Adipocyte (in vitro differentiated cells): Measurements from ENCODE around the gene KCNJ10.

Source experiments
- DNase-seq: peaks from one replicate; pipeline ENCODE4 v3.0.0-alpha.2; 2015; ENCODE audit warnings: low read depth
- H3K27me3 ChIP-seq: replicated peaks from 2 replicates; pipeline ENCODE4 v1.7.0; 2013; ENCODE audit warnings: mild to moderate bottlenecking, low read length, moderate library complexity; ENCODE audit not compliant: control insufficient read depth, insufficient read depth
- H3K36me3 ChIP-seq: 2 replicates; pipeline ENCODE4 v1.7.0; 2013; ENCODE audit warnings: low read length, mild to moderate bottlenecking, moderate library complexity; ENCODE audit not compliant: control insufficient read depth, insufficient read depth, severe bottlenecking
- H3K4me1 ChIP-seq: 2 replicates; pipeline ENCODE4 v1.7.0; 2013; ENCODE audit warnings: mild to moderate bottlenecking, low read length, moderate library complexity; ENCODE audit not compliant: control insufficient read depth, insufficient read depth
- H3K4me3 ChIP-seq: 2 replicates; pipeline ENCODE4 v1.7.0; 2013; ENCODE audit warnings: mild to moderate bottlenecking, low read length, moderate library complexity
- H3K9ac ChIP-seq: 2 replicates; pipeline ENCODE4 v1.7.0; 2013; ENCODE audit warnings: mild to moderate bottlenecking, low read length, moderate library complexity
- H3K9me3 ChIP-seq: 2 replicates; pipeline ENCODE4 v1.7.0; 2013; ENCODE audit warnings: mild to moderate bottlenecking, low read length, moderate library complexity; ENCODE audit not compliant: control insufficient read depth

The KCNJ10 gene

DNA sequence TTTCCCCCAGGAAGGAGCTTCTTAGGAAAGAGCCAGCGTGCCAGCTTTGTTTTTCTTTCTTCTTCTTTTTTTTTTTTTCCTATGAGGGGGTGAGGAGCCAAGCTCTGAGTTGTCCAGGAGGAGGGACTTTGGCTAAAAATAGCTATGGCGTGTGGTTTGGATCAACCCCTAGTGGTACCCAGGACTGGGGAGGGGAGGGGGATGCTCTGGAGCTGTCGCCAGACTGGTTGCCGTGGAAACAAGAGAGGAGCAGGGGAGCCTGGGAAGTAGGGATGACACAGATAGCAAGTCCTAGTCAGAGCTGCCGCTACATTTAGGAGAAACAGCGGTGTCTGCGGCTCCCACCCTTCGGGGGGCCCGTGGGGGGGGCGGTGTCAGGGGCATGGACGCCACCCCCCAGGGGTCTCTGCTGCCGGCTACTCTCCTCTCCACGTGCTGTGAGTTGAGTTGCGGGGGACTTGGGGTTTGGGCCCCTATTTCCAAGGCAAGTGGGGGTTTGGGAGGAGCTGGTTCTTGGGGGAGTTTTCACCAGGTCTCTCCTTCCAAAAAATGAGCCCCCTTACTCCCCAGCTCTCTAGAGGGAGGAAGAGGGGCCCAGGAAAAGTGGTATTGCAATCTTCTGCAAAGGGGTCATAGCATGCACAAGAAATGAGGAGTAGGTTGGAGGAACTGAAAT is 11.4 kb upstream of the KCNJ10 start, which contains the start of gene KCNJ9:
Gene KCNJ9 (plus strand): TSS at position 278 of the 676 bp plus-strand sequence. CDS start 2,493 bp downstream, outside the sequence.
- Histone ChIP-seq H3K4me3 (no peak within 1 kb of the TSS), H3K9ac (no peak within 1 kb of the TSS), H3K27me3 (peaks cover 63% of the 10 kb centered on the region), H3K9me3 (no peaks in the 10 kb centered on the region), H3K36me3 (no peaks in the 10 kb centered on the region), H3K4me1 (no peaks in the 10 kb centered on the region)
- peak; percentile 34 for DNase-seq

- Histone ChIP-seq H3K9ac (no peak overlapping the region), H3K4me3 (no peak overlapping the region), H3K9me3 (no peaks in the 10 kb centered on the region), H3K27me3 (peaks cover 66% of the 10 kb centered on the region), H3K36me3 (no peaks in the 10 kb centered on the region), H3K4me1 (no peaks in the 10 kb centered on the region)
- no peak for DNase-seq
These were observed 10.6 kb upstream of the KCNJ10 start for GRCh38 chr1:160080381-160081100.

GRCh38 chr1:160079448-160079847 is 9.5 kb upstream of the KCNJ10 start:
- DNase-seq = no peak
- Histone ChIP-seq H3K4me3 (no peak overlapping the region), H3K27me3 (peaks cover 76% of the 10 kb centered on the region), H3K36me3 (no peaks in the 10 kb centered on the region), H3K4me1 (no peaks in the 10 kb centered on the region), H3K9me3 (no peaks in the 10 kb centered on the region), H3K9ac (no peak overlapping the region)

DNA sequence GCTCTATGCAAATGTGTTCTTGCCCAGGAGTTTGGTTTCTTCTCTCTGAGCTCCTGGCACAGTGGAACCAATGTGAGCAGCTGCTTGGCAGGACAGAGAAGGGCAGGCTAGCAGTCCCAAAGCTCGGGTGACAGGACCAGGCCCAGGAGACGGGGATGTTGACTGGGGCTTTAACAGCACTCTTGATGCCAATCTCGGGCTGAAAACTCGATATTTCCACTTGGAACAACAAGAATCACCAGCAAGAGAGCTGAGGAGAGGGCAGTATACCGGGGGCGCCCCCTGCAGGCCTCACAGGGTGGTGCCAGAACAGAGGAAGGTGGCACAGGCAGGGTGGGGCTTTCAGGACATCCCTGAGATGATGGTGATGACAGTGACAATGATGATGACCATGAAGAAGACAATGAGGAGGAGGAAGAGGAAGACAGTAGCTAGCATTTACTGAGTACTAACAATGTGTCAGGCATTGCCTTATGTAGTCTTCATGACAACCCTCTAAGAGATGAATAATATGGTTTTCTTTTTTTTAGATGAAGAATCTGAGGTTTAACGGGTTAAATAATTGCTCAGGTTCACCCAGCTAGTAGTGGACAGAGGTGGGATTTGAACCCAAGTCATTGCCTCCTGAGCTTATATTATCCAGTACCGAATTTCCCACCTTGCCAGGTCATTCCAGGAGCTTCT is 8.7 kb upstream of the KCNJ10 start:
- Histone ChIP-seq H3K9me3 (no peaks in the 10 kb centered on the region), H3K27me3 (peaks cover 76% of the 10 kb centered on the region), H3K9ac (no peak overlapping the region), H3K4me1 (no peaks in the 10 kb centered on the region), H3K36me3 (no peaks in the 10 kb centered on the region), H3K4me3 (no peak overlapping the region)
- peak; percentile 34 for DNase-seq

DNA sequence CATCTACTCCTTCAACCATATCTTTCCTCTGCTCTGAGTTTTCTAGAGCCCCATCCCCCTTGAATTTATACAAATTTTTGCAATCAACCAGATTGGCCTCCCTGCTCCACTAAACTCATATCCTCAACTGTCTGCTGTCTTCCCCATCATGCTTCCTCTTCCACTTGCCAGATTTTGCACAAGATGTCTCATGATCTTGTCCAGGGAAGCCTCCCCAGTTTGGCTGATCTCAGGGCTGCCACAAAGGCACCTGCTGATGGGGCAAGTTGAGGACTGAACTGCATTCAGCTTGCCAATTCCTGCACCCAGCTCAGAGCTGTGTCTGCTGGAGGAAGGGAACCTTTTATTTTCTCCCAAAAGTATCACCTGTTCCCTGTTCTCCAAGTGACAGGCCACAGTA is 7.5 kb upstream of the KCNJ10 start:
- no peaks in the 10 kb centered on the region for H3K36me3 ChIP-seq
- no peak overlapping the region for H3K4me3 ChIP-seq
- peaks cover 65% of the 10 kb centered on the region for H3K27me3 ChIP-seq
- H3K9me3 ChIP-seq = no peaks in the 10 kb centered on the region
- no peak overlapping the region for H3K9ac ChIP-seq
- no peaks in the 10 kb centered on the region for H3K4me1 ChIP-seq
- DNase-seq = no peak

GRCh38 chr1:160076295-160076694 is 6.3 kb upstream of the KCNJ10 start:
- no peak overlapping the region for H3K9ac ChIP-seq
- DNase-seq = peak; percentile 38

DNA sequence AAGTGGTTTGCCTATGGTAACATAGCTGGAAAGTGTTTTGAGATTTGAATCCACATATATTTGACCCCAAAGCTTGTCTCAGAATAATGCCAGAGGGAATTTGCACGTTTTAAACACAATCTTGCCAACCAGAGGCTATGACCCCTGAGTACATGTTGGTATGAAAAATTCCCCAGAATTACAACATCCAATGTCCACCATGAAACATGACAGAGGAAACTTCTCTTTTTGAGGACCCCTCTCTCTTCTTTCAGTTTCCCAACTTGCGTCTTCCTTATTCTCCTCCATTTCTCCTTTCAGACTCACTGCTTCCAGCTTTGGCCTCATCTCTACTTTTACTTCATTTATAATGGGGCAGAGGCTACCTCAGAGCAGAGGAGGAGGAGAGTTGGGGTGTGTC is 5.9 kb upstream of the KCNJ10 start:
- Histone ChIP-seq H3K36me3 (no peaks in the 10 kb centered on the region), H3K9ac (no peak overlapping the region), H3K27me3 (peaks cover 64% of the 10 kb centered on the region), H3K9me3 (no peaks in the 10 kb centered on the region), H3K4me1 (peaks cover under 1% of the 10 kb centered on the region), H3K4me3 (no peak overlapping the region)
- DNase-seq = no peak

More at GRCh38 chr1:160076295-160076694, 6.3 kb upstream of the KCNJ10 start:
- no peaks in the 10 kb centered on the region for H3K9me3 ChIP-seq
- H3K36me3 ChIP-seq = no peaks in the 10 kb centered on the region
- no peak overlapping the region for H3K4me3 ChIP-seq
- H3K27me3 ChIP-seq = peaks cover 62% of the 10 kb centered on the region
- no peaks in the 10 kb centered on the region for H3K4me1 ChIP-seq

DNA sequence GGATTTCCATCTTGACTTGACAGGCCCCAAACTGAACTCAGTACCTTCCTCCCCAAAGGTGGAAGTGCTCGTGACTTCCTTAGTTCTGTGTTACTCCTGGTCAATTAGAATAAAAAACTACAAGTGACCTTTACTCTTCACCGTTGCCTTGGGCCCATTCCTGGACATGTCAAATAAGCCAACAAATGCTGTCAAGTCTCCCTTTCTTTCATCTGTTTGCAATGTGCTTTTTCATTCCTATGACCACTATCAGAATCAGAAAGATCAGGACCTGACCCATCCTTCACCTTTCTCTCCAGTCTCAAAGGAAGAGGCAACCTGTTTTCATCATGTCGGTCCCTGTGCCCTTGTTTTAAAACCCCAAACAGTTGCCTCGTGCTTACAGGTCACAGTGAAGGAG is 4.9 kb upstream of the KCNJ10 start:
- Histone ChIP-seq H3K27me3 (peaks cover 56% of the 10 kb centered on the region), H3K36me3 (no peaks in the 10 kb centered on the region)

DNA sequence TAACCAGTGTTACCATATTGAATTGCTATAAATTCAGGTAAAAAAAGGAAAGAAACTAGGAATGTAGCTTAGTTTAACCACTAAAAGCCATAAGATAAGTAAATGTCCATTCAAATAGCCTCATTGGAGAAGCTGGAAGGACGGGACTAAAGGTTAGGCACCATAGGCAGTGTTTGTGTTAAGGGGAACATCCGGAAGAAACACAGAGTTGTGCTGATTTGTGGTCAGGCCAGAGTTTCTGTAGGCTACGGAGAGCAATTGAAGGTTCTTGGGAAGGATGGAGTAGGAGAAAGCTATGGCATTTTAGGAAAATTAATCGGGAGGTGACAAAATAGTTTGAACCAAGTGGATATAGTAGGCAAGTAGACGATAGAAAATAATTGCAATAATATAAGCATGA is 1.3 kb upstream of the KCNJ10 start:
- no peak for DNase-seq
- H3K4me1 ChIP-seq = peaks cover 4% of the 10 kb centered on the region
- no peaks in the 10 kb centered on the region for H3K9me3 ChIP-seq
- H3K4me3 ChIP-seq = no peak overlapping the region
- no peaks in the 10 kb centered on the region for H3K36me3 ChIP-seq
- H3K27me3 ChIP-seq = peaks cover 46% of the 10 kb centered on the region
- H3K9ac ChIP-seq = no peak overlapping the region

More for the DNA sequence above, 4.9 kb upstream of the KCNJ10 start:
- H3K4me3 ChIP-seq = no peak overlapping the region
- no peaks in the 10 kb centered on the region for H3K9me3 ChIP-seq
- no peak for DNase-seq
- H3K9ac ChIP-seq = no peak overlapping the region
- peaks cover 4% of the 10 kb centered on the region for H3K4me1 ChIP-seq

GRCh38 chr1:160070243-160071163 is 543 bp upstream of the KCNJ10 start:
- no peaks in the 10 kb centered on the region for H3K36me3 ChIP-seq
- peak overlapping the region; percentile 30 for H3K9ac ChIP-seq
- peak; percentile 86 for DNase-seq
- H3K27me3 ChIP-seq = peaks cover 42% of the 10 kb centered on the region
- no peaks in the 10 kb centered on the region for H3K9me3 ChIP-seq
- peak overlapping the region; percentile 84 for H3K4me3 ChIP-seq
- H3K4me1 ChIP-seq = peaks cover 4% of the 10 kb centered on the region
